SK-N-SH (cell line): ENCODE measurements around the gene PARK7. TPM values are rescaled to one million over a fixed set of nuclear protein-coding genes. Genes with fewer than 3 reads are reported as not detected.

Experiments
- CTCF ChIA-PET: fragments of 300-600, 350-600 bp; formaldehyde crosslinking; extraction: SDS; loops from one replicate; lab custom pipeline; 2021; lab: Yijun Ruan, JAX
- POLR2A ChIA-PET: fragments of 350-600 bp; sonication (Branson Sonifier 250); formaldehyde crosslinking; extraction: SDS; loops from one replicate; lab custom pipeline; 2020; ENCODE audit warnings: antibody characterized with exemption, inconsistent platforms; lab: Yijun Ruan, JAX
- DNase-seq: peaks from one replicate; pipeline ENCODE4 v3.0.0; 2012
- H2AFZ ChIP-seq: fragments of 200-600 bp; sonication (generic); 2 replicates; pipeline ENCODE4 v1.8.1; 2016; ENCODE audit warnings: antibody characterized with exemption, mild to moderate bottlenecking, low read depth
- H3F3A ChIP-seq: fragments of 200-600 bp; sonication (generic); replicated peaks from 2 replicates; pipeline ENCODE3; 2016; ENCODE audit warnings: antibody characterized with exemption, mild to moderate bottlenecking; ENCODE audit not compliant: insufficient read depth
- H3K27ac ChIP-seq, 2 experiments: fragments of 200-500 bp in 1 of 2; fragments of 200-600 bp in 1 of 2; sonication (Bioruptor generic) in 1 of 2; sonication (generic), shearing (Covaris generic) in 1 of 2; 2 replicates each; pipeline versions ENCODE4 v1.5.1 to v1.6.1; 2014 to 2016; ENCODE audit warnings: low read depth in 2 of 2, inconsistent platforms in 1 of 2, low read length in 1 of 2, mild to moderate bottlenecking in 1 of 2, mixed read lengths in 1 of 2
- H3K27me3 ChIP-seq: fragments of 200-600 bp; sonication (generic), shearing (Covaris generic); 2 replicates; pipeline ENCODE4 v1.6.1; 2016; ENCODE audit warnings: mixed run types; ENCODE audit not compliant: insufficient read depth
- H3K36me3 ChIP-seq, 2 experiments: fragments of 200-500 bp in 1 of 2; fragments of 200-600 bp in 1 of 2; sonication (Bioruptor generic) in 1 of 2; sonication (generic) in 1 of 2; replicated peaks in 1 of 2; 2 replicates each; pipeline versions ENCODE3 to v1.5.1; 2014 to 2016; ENCODE audit warnings: low read length in 1 of 2, mild to moderate bottlenecking in 1 of 2; ENCODE audit not compliant: insufficient read depth in 2 of 2, control insufficient read depth in 1 of 2
- H3K4me1 ChIP-seq, 2 experiments: fragments of 200-500 bp in 1 of 2; fragments of 200-600 bp in 1 of 2; sonication (Bioruptor generic) in 1 of 2; sonication (generic), shearing (Covaris generic) in 1 of 2; 2 replicates each; pipeline versions ENCODE4 v1.5.1 to v1.6.1; 2014 to 2016; ENCODE audit warnings: low read depth in 1 of 2, low read length in 1 of 2, mixed run types in 1 of 2; ENCODE audit not compliant: insufficient read depth in 2 of 2, control insufficient read depth in 1 of 2
- H3K4me2 ChIP-seq: fragments of 200-600 bp; sonication (generic), shearing (Covaris generic); 2 replicates; pipeline ENCODE4 v1.6.1; 2017; ENCODE audit warnings: mixed run types
- H3K4me3 ChIP-seq, 2 experiments: fragments of 200-500 bp in 1 of 2; fragments of 200-600 bp in 1 of 2; sonication (Bioruptor generic) in 1 of 2; sonication (generic), shearing (Covaris generic) in 1 of 2; 2 replicates each; pipeline versions ENCODE4 v1.5.1 to v1.8.1; 2014 to 2016; ENCODE audit warnings: low read depth in 2 of 2, inconsistent platforms in 1 of 2, low read length in 1 of 2, mild to moderate bottlenecking in 1 of 2, mixed read lengths in 1 of 2, moderate library complexity in 1 of 2
- H3K79me2 ChIP-seq: fragments of 200-600 bp; sonication (generic); 2 replicates; pipeline ENCODE4 v1.8.1; 2017; ENCODE audit warnings: mild to moderate bottlenecking; ENCODE audit not compliant: insufficient read depth
- H3K9ac ChIP-seq: fragments of 200-600 bp; sonication (generic); 2 replicates; pipeline ENCODE4 v1.6.1; 2017; ENCODE audit warnings: mixed run types
- H3K9me2 ChIP-seq: fragments of 200-600 bp; sonication (generic); 2 replicates; pipeline ENCODE4 v1.6.1; 2017; ENCODE audit warnings: mixed run types
- H3K9me3 ChIP-seq: fragments of 200-600 bp; sonication (generic); 2 replicates; pipeline ENCODE4 v1.6.1; 2017; ENCODE audit warnings: mixed run types, mild to moderate bottlenecking, moderate library complexity
- H4K20me1 ChIP-seq: fragments of 200-600 bp; sonication (generic); 2 replicates; pipeline ENCODE4 v1.6.1; 2017; ENCODE audit warnings: mild to moderate bottlenecking, mixed run types; ENCODE audit not compliant: insufficient read depth
- CHD2 ChIP-seq: fragments of 150-350 bp; IDR thresholded peaks from 2 replicates; pipeline ENCODE4 v1.6.1; 2018; ENCODE audit warnings: low read length; ENCODE audit not compliant: partially characterized antibody
- ELF1 ChIP-seq: IDR thresholded peaks from 2 replicates; pipeline ENCODE4 v1.4.0; 2012
- EP300 ChIP-seq, 2 experiments: IDR thresholded peaks; 2 replicates each; pipeline versions ENCODE4 v1.4.0 to v1.6.1; 2012; ENCODE audit warnings: borderline replicate concordance in 1 of 2, low read depth in 1 of 2, low read length in 1 of 2
- EZH2phosphoT487 ChIP-seq: fragments of 200-600 bp; sonication (generic); IDR thresholded peaks from 2 replicates; pipeline ENCODE4 v1.6.1; 2017; ENCODE audit warnings: low read depth, mixed run types, mild to moderate bottlenecking, antibody characterized with exemption, moderate library complexity, borderline replicate concordance
- FOSL2 ChIP-seq: IDR thresholded peaks from 2 replicates; pipeline ENCODE4 v1.4.0; 2012; ENCODE audit warnings: low read depth, mild to moderate bottlenecking, moderate library complexity, borderline replicate concordance
- FOXM1 ChIP-seq: IDR thresholded peaks from 2 replicates; pipeline ENCODE4 v1.4.0; 2012; ENCODE audit warnings: low read depth, mild to moderate bottlenecking
- JUND ChIP-seq: IDR thresholded peaks from 2 replicates; pipeline ENCODE4 v1.4.0; 2012
- MEF2A ChIP-seq: IDR thresholded peaks from 2 replicates; pipeline ENCODE4 v1.4.0; 2012; ENCODE audit warnings: low read depth, borderline replicate concordance
- MXI1 ChIP-seq: IDR thresholded peaks from 2 replicates; pipeline ENCODE4 v1.6.1; 2012; ENCODE audit warnings: mild to moderate bottlenecking, low read depth, low read length, improper control_type of control experiment
- NFIC ChIP-seq: IDR thresholded peaks from 2 replicates; pipeline ENCODE4 v1.4.0; 2012; ENCODE audit warnings: borderline replicate concordance
- RFX5 ChIP-seq: IDR thresholded peaks from 2 replicates; pipeline ENCODE4 v1.6.1; 2012; ENCODE audit warnings: mild to moderate bottlenecking, improper control_type of control experiment, low read length
- TAF1 ChIP-seq: IDR thresholded peaks from 2 replicates; pipeline ENCODE4 v1.6.1; 2012; ENCODE audit warnings: low read depth, mild to moderate bottlenecking, low read length, moderate library complexity, borderline replicate concordance
- TEAD4 ChIP-seq: IDR thresholded peaks from 2 replicates; pipeline ENCODE4 v1.4.0; 2012; ENCODE audit warnings: mild to moderate bottlenecking, borderline replicate concordance; ENCODE audit not compliant: insufficient read depth
- WGBS: methylation state at CpG from one replicate; pipeline ENCODE4 v1.1.6; 2017; ENCODE audit warnings: low lambda C conversion rate; 5-methylcytosine and 5-hydroxymethylcytosine counted together
- polyA plus RNA-seq, 3 experiments: library from polyadenylated mRNA; depleted of rRNA; stranded (reverse); fragments of >200 nt; gene quantifications; 2 replicates each; pipeline ENCODE4 v1.2.3, GENCODE V29; 2012
- TF ChIP-seq, protein P1 (sequence below): IDR thresholded peaks from 2 replicates; pipeline ENCODE4 v1.4.0; 2012; ENCODE audit warnings: low read depth
- TF ChIP-seq, protein P2 (sequence below): fragments of 150-350 bp; IDR thresholded peaks from 2 replicates; pipeline ENCODE4 v1.6.1; 2016; ENCODE audit warnings: mild to moderate bottlenecking, low read depth, low read length
- TF ChIP-seq, protein P3 (sequence below): IDR thresholded peaks from 2 replicates; pipeline ENCODE4 v1.4.0; 2012; ENCODE audit warnings: low read depth, borderline replicate concordance
- TF ChIP-seq, protein P4 (sequence below): fragments of 200-600 bp; sonication (generic); IDR thresholded peaks from 2 replicates; pipeline ENCODE4 v1.6.1; 2017; ENCODE audit warnings: antibody characterized with exemption, mild to moderate bottlenecking, moderate library complexity

Gene PARK7
- polyA plus RNA-seq, 1 of the 3 experiments (the other 2 are of a cell fraction) = 415 TPM

DNA sequence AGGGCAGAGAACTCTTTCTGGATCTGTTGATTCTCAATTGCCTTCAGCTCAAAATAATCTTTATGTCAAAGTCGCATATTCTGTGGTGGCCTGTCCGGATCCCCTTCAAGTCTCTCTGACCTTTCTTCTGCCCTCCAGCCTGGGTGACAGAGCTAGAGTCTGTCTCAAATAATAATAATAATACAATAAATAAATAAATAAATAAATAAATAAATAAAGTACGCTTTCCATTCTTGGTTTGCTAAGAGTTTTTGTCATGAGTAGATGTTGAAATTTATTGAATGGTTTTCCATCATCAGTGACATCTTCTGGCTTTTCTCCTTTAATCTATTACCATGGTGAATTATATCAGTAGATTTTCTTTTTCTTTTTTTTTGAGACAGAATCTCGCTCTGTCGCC lies 33.9 kb downstream of the PARK7 start:
- DNase-seq = no peak
- Histone ChIP-seq H2AFZ (no peak overlapping the region), H3K4me3 (no peak overlapping the region), H3K9ac (no peak overlapping the region), H3F3A (no peaks in the 10 kb centered on the region), H3K4me1 (no peaks in the 10 kb centered on the region), H3K79me2 (no peaks in the 10 kb centered on the region), H3K27ac (no peak overlapping the region), H3K36me3 (no peaks in the 10 kb centered on the region), H3K27me3 (no peaks in the 10 kb centered on the region), H3K9me3 (no peaks in the 10 kb centered on the region), H3K4me2 (no peak overlapping the region), H4K20me1 (no peaks in the 10 kb centered on the region), H3K9me2 (no peaks in the 10 kb centered on the region)
- TF ChIP-seq MEF2A (no peak), FOSL2 (no peak), MXI1 (no peak), CHD2 (no peak), EZH2phosphoT487 (no peak), FOXM1 (no peak), TAF1 (no peak), TEAD4 (no peak), JUND (no peak), EP300 (IDR thresholded peaks at IDR 0.05; ENCODE audit: borderline replicate concordance in 1 of 2, low read depth in 1 of 2, low read length in 1 of 2) (no peak), NFIC (no peak), RFX5 (no peak)
- TF ChIP-seq, protein P1, sequence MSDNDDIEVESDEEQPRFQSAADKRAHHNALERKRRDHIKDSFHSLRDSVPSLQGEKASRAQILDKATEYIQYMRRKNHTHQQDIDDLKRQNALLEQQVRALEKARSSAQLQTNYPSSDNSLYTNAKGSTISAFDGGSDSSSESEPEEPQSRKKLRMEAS = no peak
- TF ChIP-seq, protein P2, sequence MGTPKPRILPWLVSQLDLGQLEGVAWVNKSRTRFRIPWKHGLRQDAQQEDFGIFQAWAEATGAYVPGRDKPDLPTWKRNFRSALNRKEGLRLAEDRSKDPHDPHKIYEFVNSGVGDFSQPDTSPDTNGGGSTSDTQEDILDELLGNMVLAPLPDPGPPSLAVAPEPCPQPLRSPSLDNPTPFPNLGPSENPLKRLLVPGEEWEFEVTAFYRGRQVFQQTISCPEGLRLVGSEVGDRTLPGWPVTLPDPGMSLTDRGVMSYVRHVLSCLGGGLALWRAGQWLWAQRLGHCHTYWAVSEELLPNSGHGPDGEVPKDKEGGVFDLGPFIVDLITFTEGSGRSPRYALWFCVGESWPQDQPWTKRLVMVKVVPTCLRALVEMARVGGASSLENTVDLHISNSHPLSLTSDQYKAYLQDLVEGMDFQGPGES = no peak
- TF ChIP-seq, protein P3, sequence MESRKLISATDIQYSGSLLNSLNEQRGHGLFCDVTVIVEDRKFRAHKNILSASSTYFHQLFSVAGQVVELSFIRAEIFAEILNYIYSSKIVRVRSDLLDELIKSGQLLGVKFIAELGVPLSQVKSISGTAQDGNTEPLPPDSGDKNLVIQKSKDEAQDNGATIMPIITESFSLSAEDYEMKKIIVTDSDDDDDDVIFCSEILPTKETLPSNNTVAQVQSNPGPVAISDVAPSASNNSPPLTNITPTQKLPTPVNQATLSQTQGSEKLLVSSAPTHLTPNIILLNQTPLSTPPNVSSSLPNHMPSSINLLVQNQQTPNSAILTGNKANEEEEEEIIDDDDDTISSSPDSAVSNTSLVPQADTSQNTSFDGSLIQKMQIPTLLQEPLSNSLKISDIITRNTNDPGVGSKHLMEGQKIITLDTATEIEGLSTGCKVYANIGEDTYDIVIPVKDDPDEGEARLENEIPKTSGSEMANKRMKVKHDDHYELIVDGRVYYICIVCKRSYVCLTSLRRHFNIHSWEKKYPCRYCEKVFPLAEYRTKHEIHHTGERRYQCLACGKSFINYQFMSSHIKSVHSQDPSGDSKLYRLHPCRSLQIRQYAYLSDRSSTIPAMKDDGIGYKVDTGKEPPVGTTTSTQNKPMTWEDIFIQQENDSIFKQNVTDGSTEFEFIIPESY = no peak
- over 99% methylated on average over 5 of the region's 5 CpGs for WGBS
- ChIA-PET POLR2A (no interaction called here), CTCF (interaction anchor here (0.7 kb wide), 1 partner anchor 328 kb away, joined by 3 read pairs; no protein-coding TSS in a partner anchor)

DNA sequence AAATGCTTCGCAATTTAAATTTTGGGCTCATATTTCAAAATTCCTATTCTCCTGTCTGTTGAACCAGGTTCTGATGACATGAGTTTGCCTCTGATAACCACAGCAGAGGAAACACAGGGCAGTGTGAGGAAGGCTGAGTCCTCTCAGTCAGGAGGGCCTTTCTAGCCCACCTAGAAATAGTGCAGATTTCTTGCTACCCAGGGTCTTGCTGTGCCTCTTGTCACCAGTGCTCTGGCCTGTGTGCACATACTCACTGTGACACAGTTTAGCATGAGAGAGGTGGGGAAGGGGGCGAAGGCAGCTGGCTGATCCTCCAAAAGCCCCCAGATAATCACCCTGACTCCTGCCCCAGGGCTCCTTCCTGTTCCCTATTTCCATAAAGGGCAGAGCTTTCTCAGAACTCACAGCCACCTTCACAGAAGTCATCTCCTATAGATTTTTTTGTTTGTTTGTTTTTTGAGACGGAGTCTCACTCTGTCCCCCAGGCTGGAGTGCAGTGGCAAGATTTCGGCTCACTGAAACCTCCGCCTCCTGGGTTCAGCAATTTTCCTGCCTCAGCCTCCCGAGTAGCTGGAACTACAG lies 40.9 kb downstream of the PARK7 start:
- 96% methylated on average over 6 of the region's 6 CpGs for WGBS
- no peak overlapping the region for H2AFZ ChIP-seq
- CTCF ChIA-PET = interaction anchor here (1.2 to 2.7 kb wide), 2 partner anchors 13 to 312 kb away, joined by 5 to 12 read pairs; no protein-coding TSS in a partner anchor
- POLR2A ChIA-PET = no interaction called here
- H3K79me2 ChIP-seq = no peaks in the 10 kb centered on the region
- no peak overlapping the region for H3K9ac ChIP-seq
- H4K20me1 ChIP-seq = no peaks in the 10 kb centered on the region
- TF ChIP-seq ELF1 = no peak
- TF ChIP-seq FOSL2 = no peak
- TF ChIP-seq, protein P4, sequence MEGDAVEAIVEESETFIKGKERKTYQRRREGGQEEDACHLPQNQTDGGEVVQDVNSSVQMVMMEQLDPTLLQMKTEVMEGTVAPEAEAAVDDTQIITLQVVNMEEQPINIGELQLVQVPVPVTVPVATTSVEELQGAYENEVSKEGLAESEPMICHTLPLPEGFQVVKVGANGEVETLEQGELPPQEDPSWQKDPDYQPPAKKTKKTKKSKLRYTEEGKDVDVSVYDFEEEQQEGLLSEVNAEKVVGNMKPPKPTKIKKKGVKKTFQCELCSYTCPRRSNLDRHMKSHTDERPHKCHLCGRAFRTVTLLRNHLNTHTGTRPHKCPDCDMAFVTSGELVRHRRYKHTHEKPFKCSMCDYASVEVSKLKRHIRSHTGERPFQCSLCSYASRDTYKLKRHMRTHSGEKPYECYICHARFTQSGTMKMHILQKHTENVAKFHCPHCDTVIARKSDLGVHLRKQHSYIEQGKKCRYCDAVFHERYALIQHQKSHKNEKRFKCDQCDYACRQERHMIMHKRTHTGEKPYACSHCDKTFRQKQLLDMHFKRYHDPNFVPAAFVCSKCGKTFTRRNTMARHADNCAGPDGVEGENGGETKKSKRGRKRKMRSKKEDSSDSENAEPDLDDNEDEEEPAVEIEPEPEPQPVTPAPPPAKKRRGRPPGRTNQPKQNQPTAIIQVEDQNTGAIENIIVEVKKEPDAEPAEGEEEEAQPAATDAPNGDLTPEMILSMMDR = no peak
- no peak for TF ChIP-seq EP300 (IDR thresholded peaks at IDR 0.05; ENCODE audit: borderline replicate concordance in 1 of 2, low read depth in 1 of 2, low read length in 1 of 2)
- H3K4me2 ChIP-seq = no peak overlapping the region
- no peaks in the 10 kb centered on the region for H3K9me2 ChIP-seq
- peaks cover 6 to 16% of the 10 kb centered on the region in 2 experiments; a peak in 3 of 4 replicates for H3K4me1 ChIP-seq
- no peak overlapping the region for H3K27ac ChIP-seq
- no peak overlapping the region for H3K4me3 ChIP-seq
- H3F3A ChIP-seq = peaks cover 16% of the 10 kb centered on the region
- no peaks in the 10 kb centered on the region for H3K36me3 ChIP-seq
- no peaks in the 10 kb centered on the region for H3K27me3 ChIP-seq
- no peaks in the 10 kb centered on the region for H3K9me3 ChIP-seq
- no peak for DNase-seq
